ENCODE results near the gene CNTNAP2.

CNTNAP2 gene

DNA sequence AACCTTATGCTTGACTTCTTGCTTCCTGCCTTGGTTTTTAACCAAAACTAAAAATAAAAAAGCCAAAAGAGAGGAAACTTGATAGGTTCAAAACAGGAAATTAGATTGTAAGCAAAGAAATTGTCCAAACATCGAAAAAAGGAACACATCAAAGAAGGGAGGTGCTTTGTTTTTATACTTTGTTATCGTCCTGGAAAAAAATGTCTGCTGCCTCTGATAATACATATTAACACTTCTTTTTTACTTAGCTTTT lies 2187.4 kb downstream of the CNTNAP2 start:
- POLR2A ChIA-PET: no interaction called here
- no peaks in the 10 kb centered on the region for H3K4me1 ChIP-seq (ENCODE audit: control insufficient read depth, insufficient read depth, low read length)
- no peaks in the 10 kb centered on the region for H3K9me3 ChIP-seq (ENCODE audit: control insufficient read depth, insufficient read depth, low read depth, low read length)
- H3K4me3 ChIP-seq (ENCODE audit: low read depth, low read length): no peak overlapping the region
- CTCF ChIA-PET: no interaction called here
- TF ChIP-seq ZNF157 (tag by site-specific recombination; IDR thresholded peaks at IDR 0.05) (no peak), GLIS2 (tag by site-specific recombination; IDR thresholded peaks at IDR 0.05) (no peak), ZNF747 (tag by site-specific recombination; IDR thresholded peaks at IDR 0.05) (no peak), ZNF10 (tag by site-specific recombination; IDR thresholded peaks at IDR 0.05) (no peak), ZNF416 (tag by site-specific recombination; IDR thresholded peaks at IDR 0.05) (no peak), ZNF121 (tag by site-specific recombination; IDR thresholded peaks at IDR 0.05) (no peak), ZBTB44 (tag by site-specific recombination; IDR thresholded peaks at IDR 0.05) (no peak), KLF8 (tag by site-specific recombination; IDR thresholded peaks at IDR 0.05) (no peak), MEIS1 (CRISPR knock-in tag; IDR thresholded peaks at IDR 0.05; ENCODE audit: borderline replicate concordance) (no peak), ZNF391 (tag by site-specific recombination; IDR thresholded peaks at IDR 0.05; ENCODE audit: borderline replicate concordance, low read depth) (no peak), ZBTB21 (tag by site-specific recombination; IDR thresholded peaks at IDR 0.05) (no peak), TCF7L2 (IDR thresholded peaks at IDR 0.05; ENCODE audit: borderline replicate concordance, low read depth, low read length) (no peak)
- TF ChIP-seq, protein P1, sequence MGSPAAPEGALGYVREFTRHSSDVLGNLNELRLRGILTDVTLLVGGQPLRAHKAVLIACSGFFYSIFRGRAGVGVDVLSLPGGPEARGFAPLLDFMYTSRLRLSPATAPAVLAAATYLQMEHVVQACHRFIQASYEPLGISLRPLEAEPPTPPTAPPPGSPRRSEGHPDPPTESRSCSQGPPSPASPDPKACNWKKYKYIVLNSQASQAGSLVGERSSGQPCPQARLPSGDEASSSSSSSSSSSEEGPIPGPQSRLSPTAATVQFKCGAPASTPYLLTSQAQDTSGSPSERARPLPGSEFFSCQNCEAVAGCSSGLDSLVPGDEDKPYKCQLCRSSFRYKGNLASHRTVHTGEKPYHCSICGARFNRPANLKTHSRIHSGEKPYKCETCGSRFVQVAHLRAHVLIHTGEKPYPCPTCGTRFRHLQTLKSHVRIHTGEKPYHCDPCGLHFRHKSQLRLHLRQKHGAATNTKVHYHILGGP (tag by site-specific recombination; IDR thresholded peaks at IDR 0.05): no peak
- TF ChIP-seq, protein P2, sequence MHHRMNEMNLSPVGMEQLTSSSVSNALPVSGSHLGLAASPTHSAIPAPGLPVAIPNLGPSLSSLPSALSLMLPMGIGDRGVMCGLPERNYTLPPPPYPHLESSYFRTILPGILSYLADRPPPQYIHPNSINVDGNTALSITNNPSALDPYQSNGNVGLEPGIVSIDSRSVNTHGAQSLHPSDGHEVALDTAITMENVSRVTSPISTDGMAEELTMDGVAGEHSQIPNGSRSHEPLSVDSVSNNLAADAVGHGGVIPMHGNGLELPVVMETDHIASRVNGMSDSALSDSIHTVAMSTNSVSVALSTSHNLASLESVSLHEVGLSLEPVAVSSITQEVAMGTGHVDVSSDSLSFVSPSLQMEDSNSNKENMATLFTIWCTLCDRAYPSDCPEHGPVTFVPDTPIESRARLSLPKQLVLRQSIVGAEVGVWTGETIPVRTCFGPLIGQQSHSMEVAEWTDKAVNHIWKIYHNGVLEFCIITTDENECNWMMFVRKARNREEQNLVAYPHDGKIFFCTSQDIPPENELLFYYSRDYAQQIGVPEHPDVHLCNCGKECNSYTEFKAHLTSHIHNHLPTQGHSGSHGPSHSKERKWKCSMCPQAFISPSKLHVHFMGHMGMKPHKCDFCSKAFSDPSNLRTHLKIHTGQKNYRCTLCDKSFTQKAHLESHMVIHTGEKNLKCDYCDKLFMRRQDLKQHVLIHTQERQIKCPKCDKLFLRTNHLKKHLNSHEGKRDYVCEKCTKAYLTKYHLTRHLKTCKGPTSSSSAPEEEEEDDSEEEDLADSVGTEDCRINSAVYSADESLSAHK (tag by site-specific recombination; IDR thresholded peaks at IDR 0.05): no peak
- H3K36me3 ChIP-seq (ENCODE audit: control insufficient read depth in 2 of 2, insufficient read depth in 1 of 2, low read length in 2 of 2): no peaks in the 10 kb centered on the region
- H3K27ac ChIP-seq (ENCODE audit: extremely low read depth, low read depth, low read length): no peak overlapping the region

DNA sequence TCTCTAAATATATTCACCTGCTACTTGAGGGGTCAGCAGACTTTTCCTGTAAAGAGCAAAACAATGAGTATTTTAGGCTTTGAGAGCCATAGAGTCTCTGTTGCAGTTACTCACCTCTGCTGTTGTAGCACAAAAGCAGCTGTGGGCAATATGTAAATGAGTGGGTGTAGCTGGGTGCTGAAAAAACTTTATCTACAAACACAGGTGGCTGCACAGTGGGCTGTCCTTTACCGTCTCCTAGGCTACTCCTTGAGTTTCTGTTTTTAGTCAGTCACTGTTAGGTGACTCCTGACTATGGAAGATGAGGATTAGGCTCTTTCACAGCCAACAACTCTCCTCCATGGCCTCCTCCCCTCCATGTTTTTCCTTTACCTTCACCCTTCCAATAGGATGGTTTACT lies 2187.9 kb downstream of the CNTNAP2 start:
- ChIA-PET CTCF (no interaction called here), POLR2A (interaction anchor here (0.7 kb wide), 1 partner anchor 1930 kb away, joined by 4 read pairs; no protein-coding TSS in a partner anchor)
- Histone ChIP-seq H3K4me3 (ENCODE audit: low read depth, low read length) (no peak overlapping the region), H3K4me1 (ENCODE audit: control insufficient read depth, insufficient read depth, low read length) (no peaks in the 10 kb centered on the region), H3K27ac (ENCODE audit: extremely low read depth, low read depth, low read length) (no peak overlapping the region), H3K36me3 (ENCODE audit: control insufficient read depth in 2 of 2, insufficient read depth in 1 of 2, low read length in 2 of 2) (no peaks in the 10 kb centered on the region), H3K9me3 (ENCODE audit: control insufficient read depth, insufficient read depth, low read depth, low read length) (no peaks in the 10 kb centered on the region)
- no peak for TF ChIP-seq ZNF112 (tag by site-specific recombination; IDR thresholded peaks at IDR 0.05)
- peak; percentile 21 for TF ChIP-seq SETDB1 (IDR thresholded peaks at IDR 0.05; ENCODE audit: insufficient read length, low read length)

GRCh38 chr7:148306759-148307158 lies 2190.2 kb downstream of the CNTNAP2 start:
- Histone ChIP-seq H3K4me1 (ENCODE audit: control insufficient read depth, insufficient read depth, low read length) (no peaks in the 10 kb centered on the region), H3K36me3 (ENCODE audit: control insufficient read depth in 2 of 2, insufficient read depth in 1 of 2, low read length in 2 of 2) (no peaks in the 10 kb centered on the region), H3K9me3 (ENCODE audit: control insufficient read depth, insufficient read depth, low read depth, low read length) (no peaks in the 10 kb centered on the region), H3K27ac (ENCODE audit: extremely low read depth, low read depth, low read length) (no peak overlapping the region), H3K4me3 (ENCODE audit: low read depth, low read length) (no peak overlapping the region)
- TF ChIP-seq ZNF488 (tag by site-specific recombination; IDR thresholded peaks at IDR 0.05): no peak
- CTCF ChIA-PET: interaction anchor here (0.5 to 1.3 kb wide), 4 partner anchors 11 to 842 kb away, joined by 3 to 5 read pairs (median 4); no protein-coding TSS in a partner anchor
- POLR2A ChIA-PET: no interaction called here
